GM11168 (cell line): Measurements from ENCODE around the gene EHBP1.

Experiments used
- in situ Hi-C: fragments of 300-500 bp; cut with MboI; formaldehyde crosslinking; loops from one replicate; pipeline ENCODE4 v1.12.0; 2022; ENCODE audit warnings: low sequenced_read_pairs; ENCODE audit not compliant: unreplicated experiment

The EHBP1 gene

DNA sequence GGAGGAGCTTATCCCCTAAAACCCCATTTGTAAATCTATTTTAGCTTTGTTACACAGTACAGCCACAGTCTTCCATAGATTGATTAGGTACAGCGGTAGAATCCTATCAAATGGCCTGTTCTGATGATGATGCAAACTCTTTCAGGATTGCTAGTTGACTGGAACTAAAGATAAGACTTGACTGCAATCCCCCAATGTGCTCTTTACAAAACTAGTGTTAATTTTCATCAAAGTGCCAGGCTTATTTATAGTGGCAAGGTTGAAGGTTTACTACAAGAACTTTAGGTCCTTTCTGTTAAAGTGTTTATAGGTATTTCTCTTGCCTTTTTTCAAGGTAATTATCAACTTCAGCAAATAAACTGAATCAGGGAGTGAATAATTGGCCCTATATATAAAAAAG is 336.1 kb downstream of the EHBP1 start:
- in situ Hi-C loops, result no loop called here

DNA sequence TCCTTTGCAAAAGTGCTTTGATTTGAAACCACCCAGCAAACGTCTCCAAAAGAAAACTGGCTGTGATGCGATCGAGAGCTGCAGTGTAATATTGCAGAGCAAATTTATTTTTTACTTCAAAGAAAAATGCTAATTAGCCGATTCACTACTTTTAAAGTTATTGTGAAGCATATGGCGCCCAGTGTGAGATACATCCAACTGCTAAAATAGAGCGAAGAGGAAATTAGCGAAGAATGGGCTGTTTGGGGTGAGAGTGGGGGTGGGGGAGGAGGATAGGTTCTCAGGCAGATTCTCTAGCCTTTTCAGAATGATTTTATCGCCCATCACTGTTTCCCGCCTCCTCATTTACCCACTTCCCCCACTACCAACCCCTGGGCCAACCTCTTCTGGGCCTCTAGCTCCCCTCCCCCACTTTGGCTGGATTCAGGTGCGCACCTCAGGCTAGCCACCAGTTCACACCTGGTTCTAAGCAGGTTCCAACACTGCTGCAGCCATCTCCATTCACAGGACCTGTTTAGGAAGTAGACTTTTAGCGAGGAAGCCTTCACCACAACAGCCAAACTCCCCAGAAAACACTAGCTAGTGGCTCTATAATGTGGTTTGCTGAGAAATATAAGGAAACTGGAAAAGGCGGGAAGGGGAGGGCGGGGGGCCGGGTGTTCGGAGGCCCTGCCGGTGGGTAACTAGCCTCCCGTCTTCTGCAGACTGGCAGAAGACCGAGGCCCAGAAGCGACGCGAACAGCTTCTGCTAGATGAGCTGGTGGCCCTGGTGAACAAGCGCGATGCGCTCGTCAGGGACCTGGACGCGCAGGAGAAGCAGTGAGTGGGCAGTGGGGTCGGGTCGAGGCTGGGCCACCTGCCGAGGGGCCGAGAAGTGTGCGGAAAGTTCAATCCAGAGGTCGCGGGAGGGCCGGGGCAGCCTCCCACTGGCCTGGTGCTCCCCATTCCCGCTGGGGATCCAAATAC is 339.1 kb downstream of the EHBP1 start:
- in situ Hi-C loops, result no loop called here

DNA sequence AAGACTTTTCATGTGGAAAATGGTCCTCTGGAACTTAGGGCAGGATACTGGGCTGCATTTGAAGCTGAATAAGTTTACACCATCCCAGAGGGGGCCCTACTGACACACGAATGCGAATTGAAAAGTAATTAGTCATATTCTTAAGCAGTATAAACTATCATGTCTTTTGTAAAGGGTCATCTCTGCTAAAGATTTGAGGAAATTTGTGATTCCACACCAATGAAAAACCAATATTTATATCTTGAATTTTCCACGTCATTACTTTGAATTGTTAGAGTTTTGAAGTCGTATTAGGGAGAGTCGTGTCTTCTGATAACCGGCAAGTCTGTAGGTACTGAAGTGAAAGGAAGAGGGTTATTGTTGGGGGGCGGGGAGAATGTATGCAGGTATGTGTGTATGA is 341.0 kb downstream of the EHBP1 start:
- in situ Hi-C loops, result no loop called here

DNA sequence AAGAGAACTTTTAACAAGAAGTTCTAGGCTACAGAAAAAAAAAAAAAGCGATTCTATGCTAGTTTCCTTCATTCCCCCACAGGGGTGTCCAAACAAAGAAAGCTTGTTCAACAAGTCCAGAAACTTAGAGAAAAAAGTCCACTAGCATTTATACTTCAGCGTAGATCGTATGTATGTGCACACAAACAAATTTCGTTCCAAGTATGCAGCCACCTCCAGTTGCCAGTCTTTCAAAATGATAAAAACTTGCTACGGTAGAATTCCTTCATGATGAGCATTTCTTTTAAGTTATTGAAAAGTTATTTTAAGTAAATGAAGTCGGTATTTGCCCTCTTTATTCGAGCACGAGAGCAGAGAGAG is 341.4 kb downstream of the EHBP1 start:
- in situ Hi-C loops, result no loop called here

DNA sequence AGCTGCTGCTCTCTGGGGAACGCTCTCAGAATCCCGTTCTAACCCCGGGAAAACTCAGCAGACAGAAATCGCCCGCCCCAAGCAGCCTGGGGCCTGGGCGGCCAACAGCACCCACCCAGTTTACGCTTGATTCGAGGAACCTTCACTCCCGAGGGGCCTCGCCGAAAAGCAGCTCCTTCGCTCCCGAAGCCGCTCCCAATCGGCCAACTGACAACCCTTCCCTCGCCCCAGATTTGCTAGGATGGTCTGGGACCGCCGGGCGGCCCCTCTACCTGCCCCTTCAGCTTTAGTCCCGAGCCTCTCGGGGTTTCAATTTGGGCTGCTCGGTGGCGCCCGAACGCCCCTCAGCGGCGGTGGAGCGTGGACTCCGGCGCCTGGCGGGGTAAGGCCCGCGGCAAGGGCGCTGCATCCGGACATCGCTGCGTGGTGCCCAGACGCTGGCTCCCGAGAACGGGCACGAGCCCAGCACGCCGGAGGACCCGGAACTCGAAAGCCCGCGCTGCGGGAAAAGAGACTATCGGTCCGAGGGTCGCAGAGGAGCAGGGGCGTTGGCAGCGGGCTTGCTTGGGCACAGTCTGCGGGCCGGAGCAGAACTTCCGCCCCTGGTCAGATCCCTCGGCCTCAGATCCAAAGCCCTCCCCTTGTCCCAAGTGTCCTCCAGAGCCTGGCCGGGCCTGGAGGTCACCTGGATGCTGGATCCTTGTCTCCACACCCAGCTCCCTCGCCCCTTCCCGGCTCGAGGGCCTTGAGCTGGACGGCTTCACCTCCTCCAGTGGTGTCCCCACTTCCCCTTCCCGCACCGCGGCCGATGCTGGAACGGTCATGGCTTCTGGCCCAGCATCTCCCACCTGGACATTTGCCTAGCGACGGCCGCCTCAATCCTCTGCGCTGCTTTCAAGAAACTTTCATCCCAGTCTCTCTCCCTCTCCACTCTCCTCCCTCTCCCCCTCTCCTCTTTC is 342.1 kb downstream of the EHBP1 start:
- in situ Hi-C loops, result no loop called here

DNA sequence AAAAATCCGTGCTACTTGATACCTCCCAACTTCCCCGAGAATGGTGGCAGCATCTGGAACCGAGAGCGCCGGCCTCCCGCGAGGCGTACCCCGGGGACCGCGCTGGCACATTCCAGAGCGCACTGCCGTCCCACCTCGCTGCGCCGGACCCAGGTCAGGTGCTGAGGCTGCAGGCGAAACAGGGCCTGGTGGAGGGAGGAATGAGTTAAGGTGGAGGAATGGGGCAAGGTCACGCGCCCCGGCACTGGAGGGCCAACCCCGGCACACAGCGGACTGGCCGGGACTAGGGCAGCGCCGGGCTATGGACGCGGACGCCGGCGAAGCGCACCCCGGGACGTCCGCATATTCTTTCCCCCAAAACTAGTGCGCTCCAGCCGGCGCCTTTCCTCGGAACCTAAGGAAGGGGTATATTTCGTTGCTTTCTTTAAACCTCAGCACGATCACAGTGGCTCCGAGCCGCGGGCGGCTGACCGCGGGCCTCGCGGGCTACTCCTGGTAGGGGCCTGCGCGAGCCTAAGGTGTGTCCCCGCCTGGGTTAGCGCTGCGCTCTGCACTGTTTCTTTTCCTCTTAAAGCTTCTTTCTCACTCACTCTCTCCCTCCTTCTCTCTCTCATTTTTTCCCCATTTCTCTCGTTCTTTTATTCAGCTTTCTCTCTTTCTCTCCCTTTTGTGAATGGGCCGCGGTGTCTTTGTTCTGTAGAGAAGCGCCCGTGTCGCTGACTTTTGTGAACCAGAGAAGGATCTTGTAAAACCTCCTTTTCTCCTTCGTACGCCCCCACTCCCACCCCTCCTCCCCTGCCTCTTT is 343.1 kb downstream of the EHBP1 start:
- in situ Hi-C loops, result no loop called here

DNA sequence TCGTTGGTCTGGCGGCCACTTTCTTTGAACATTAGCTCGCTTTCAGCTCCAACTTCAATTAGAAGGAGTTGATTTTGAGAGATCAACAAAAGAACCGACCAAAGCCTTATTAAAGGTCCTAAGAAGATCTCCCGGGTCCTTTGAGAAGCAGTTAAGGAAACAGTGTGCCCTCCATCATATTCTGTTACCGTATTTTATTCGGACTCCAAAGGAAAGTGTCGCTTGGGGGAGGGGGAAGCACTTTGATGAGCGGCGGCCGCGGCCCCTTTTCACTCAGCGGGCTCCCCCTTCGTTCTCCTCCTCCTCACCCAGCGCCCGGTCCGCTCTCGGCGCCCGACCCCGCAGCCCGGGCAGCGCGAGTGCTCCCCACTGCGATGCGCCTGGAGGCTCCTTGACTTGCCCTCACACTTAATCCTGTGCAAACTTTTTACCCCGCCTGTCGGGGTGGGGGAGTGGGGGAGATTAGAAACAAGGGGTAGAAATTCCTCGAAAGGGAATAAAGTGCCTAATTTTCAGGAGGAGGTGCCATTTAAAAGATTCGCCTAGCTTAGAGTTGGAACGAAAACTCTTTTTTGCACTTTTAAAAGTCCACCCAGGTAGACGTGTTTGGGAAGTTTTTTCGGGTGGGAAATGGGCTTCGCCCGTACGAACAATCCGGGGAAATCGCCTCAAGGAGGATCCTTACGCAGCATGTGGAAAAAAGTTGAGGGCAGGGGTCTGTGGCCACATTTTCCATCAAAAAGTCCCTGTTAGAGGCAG is 343.9 kb downstream of the EHBP1 start:
- in situ Hi-C loops, result no loop called here

DNA sequence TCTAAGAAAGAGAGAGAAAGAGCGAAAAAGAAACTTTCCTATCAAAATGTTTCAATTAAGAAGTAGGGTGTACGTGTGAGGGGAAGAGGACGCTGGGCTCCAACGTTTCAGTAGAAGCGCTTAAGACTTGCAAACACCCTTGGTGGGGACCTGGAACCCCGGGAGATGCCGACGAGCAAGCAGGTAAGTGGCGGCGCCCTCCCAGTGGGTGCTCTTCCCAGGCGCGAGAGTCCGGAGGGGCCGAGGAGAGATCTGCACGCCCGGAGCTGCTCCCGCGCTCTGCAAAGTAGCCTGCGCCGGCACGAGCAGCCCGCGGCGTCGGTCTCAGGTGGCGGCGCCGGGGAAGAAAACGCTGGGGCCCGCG is 344.4 kb downstream of the EHBP1 start:
- in situ Hi-C loops, result no loop called here

DNA sequence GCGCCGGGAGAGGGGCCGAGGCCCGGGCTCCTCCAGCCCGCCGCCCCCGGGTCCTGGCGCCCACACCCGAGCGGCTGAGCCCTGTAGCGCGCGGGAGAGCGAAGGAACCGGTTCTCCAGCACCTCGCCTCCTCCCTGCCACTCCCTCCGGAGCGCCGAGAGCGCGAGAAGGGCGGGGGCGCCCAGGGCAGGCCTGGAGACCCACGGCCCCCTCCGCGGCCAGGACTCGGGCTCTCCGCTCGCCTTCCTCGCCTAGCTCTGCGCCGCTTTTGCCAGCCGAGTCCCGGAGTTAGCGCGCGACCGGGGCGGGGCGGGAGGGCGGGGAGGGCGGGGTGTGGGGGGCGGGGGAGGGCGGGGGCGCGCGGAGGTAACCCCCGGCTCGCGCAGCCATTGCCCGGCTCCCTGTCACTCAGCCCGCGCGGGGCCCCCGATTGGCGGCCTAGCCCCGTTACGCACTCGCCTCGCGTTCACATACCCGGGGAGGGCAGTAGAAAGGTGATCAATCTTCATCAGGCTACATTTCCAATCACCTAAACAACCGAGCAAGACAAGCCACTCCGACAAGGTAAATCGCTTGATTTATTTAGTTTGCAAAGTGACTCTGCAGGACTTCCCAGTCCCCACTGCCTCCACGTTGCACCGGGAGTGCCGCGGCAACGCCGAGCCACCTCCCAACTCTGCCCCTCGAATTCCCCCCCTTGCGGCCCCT is 345.0 kb downstream of the EHBP1 start, which contains the start of gene OTX1:
Gene OTX1, plus strand, starts transcription at position 497 of the 708 bp plus-strand sequence. CDS start 2,161 bp downstream, outside the sequence.
- in situ Hi-C loops, result no loop called here

DNA sequence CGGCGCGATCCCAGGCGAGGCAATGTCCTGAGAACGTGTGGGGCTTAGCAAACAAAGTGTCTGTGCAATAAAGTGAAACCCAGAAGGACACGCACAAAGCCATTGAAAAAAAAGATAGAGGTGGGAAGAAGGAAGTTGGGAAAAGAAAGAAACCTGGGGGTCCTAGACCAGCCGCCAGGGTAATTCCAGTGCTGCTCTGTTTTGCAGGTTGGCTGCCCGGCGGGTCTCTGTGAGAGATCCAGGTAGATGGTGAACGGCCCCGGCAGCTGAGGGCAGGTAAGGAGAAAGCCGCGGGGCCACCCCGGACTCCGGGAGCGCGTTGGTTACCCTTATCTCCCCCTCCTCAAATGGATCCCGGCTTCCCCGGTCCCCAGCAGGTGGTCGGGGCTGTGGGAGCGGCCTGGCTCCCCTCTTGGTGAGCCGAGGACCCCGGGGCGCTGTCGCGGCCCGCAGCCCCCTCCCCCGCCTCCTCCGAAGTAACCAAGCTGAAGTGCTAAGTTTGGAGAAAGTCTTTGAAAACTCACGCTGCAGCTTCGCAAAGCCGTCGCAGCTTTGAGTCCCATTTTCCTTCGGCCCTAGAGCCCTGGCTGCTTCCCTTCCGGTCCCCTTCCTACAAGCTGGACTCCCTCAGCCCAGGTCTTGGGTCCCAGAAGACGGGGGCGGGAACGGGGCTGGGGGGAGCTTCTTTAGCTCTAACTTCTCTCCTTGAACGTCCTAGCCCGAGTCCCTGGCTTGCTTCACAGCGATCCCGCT is 345.7 kb downstream of the EHBP1 start:
- in situ Hi-C loops, result no loop called here

DNA sequence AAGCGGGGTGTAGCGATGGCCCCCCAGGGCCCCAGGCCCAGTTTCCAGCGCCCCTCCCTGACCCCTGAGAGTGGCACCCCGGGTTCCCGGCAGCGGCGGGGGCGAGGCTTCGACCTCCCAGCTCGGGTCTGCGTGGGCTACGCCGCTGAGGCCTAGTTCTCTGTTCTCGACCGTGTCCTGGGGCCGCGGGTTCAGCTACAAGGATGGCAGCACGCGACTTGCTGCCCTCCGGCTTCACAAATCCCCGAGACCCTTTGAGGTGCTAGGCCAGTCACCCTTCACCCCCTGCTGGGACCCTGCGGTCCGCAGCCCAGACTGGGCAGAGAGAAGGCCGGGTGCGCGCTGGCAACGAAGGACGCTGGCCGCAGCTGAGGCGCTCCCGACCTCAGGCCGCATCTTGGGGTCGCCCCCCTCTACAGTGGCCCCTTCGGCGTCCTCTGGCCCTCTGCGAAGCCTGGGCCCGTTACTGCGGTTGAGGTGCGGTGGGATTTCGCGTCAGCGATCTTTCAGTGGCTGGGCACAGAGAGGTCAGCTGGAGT is 346.4 kb downstream of the EHBP1 start:
- in situ Hi-C loops, result no loop called here

DNA sequence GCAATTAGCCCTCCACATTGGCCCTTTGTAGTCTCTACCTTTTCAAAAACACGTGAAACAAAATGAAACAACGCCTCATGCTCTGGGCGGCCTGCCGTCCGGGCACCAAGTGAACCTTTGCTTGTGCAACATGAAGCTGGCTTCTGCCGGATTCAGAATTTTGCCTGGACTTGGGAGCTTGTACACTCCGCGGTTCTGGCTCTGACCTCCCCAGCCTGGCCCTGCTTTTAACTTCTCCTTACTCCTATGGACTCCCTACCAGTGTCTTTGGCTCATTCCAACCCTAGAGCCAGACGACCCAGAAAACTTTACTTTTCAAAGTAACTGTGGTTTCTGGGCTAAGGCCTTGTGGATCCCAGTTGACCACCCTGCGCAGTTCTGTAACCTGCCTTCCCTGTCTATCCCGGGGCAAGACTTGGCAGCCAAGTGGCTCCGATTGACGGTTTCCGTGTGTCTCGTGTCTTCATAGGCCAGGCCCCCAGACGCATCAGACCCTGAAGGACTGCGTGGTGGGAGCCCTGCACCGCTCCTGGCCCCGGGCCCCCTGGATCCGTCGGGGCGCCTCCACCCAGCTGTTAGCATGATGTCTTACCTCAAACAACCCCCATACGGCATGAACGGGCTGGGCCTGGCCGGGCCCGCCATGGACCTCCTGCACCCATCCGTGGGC is 347.0 kb downstream of the EHBP1 start:
- in situ Hi-C loops, result no loop called here

DNA sequence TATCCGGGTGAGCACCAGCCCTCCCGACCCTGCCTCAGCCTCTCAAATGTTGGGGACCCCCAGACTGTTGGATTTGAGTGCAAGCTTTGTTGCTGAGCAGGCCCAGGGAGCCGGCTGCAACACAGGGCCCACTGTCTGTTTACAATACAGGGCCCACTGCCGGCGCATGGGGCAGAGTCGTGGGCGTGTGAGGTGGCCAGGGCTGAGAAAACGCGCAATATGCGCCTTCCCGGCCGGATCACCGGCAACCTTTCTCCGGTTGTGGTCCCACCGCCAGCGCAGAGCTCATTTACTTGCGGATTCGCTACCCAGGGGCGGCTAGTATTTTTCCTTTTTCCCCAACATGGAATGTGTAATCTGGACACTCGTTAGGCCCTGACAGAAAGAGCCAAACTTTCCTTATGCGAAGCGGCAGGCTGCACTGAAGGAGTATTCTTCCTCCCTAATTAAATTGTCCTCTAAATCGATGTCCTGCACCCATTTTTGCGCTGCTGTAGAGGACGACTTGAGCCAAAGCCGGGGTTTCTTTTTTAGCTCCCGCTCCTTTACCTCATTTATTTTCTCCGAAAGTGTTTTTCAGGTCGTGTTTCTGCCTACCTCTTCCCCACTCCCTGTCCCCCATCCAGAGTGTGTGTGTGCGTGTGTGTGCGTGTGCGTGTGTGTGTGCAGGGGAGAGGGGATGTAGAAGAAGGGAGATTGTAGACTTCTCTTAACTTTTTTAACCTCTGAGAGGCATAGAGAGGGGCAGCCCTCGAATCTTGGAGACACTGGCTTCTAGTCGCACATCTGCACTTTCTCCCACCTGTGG is 347.8 kb downstream of the EHBP1 start:
- in situ Hi-C loops, result no loop called here

DNA sequence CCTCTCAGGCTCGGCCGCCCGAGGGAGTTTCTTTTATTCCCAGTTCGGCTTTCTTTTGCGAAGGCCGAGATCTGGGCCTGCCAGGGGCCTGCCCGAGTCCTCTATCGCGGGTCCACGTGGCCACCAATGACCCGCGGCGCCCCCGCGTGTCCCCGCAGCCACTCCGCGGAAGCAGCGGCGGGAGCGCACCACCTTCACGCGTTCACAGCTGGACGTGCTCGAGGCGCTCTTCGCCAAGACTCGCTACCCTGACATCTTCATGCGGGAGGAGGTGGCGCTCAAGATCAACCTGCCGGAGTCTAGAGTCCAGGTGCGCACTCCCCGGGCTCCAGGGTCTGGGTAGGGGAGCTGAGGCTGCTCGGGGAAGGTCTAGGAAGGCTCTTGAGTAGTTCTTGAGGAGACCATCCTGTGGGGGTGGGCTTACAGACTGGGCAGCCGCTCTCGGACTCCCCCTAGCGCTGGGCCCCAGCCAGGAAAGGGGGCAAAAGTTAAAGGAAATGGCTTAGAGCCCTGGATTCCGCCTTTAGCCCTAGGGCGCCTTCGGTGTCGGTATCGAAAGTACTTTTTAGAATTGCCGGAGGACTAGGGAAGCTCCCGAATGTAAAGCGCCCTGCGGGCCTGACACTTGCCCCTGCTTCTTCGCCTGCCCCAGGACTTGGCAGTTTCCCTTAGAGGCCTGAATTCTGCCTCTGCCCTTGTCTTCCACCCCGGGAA is 348.5 kb downstream of the EHBP1 start:
- in situ Hi-C loops, result no loop called here

DNA sequence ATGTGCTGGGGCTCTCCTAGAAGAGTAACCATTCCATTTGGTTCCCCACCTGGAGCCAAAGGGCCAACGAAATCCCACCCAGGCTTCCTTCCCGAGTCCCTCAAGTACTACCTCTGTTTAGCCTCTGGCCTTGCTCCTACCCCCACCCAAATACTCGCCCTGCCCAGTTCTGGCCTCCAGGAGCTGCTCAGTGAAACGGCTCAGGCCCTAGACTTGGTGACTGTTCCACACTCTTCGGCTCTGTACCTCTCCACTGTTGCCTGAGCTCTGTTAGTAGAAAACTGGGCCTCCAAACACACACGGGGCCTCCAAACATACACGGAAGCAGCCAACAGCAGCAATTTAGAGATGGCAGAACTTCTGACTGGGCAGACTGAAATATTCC is 349.3 kb downstream of the EHBP1 start:
- in situ Hi-C loops, result no loop called here
